ENCODE results near the gene PRIMPOL. TPM values are rescaled to one million over a fixed set of nuclear protein-coding genes. Genes with fewer than 3 reads are reported as not detected.

Gene PRIMPOL
- total and polyA plus RNA-seq, 8 donors, result 11.5 to 88.8 (median 22.3) TPM

DNA sequence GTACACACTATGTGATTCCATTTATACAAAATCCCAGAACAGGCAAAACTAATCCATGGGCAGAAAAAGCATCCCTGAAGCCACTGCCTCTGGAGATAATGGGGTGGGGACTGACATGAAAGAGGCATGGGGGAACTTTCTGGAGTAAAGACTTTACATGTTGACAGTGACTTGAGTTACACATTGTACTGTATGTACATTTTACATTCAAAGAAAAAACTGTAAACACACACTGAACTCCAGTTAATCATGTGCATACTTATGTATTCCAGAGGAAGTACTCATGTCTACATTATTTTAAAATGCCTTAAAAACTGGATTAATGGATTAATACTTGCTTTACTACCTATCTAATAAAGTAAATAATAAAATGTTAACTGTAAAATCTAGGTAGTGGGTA is 62.8 kb downstream of the PRIMPOL start:
- peaks cover 0 to 3% (median 0%) of the 10 kb centered on the region in 4 donors for H3K36me3 ChIP-seq
- intact Hi-C loops (cut with DNase I; ENCODE audit: low total_unique reads), result no loop called here
- H3K4me3 ChIP-seq, result no peak overlapping the region
- H3K4me1 ChIP-seq, result no peaks in the 10 kb centered on the region
- TF ChIP-seq POLR2A (IDR thresholded peaks at IDR 0.05) (no peak), POLR2AphosphoS5 (IDR thresholded peaks at IDR 0.05) (no peak), EP300 (IDR thresholded peaks at IDR 0.05) (no peak)
- TF ChIP-seq, protein P1, sequence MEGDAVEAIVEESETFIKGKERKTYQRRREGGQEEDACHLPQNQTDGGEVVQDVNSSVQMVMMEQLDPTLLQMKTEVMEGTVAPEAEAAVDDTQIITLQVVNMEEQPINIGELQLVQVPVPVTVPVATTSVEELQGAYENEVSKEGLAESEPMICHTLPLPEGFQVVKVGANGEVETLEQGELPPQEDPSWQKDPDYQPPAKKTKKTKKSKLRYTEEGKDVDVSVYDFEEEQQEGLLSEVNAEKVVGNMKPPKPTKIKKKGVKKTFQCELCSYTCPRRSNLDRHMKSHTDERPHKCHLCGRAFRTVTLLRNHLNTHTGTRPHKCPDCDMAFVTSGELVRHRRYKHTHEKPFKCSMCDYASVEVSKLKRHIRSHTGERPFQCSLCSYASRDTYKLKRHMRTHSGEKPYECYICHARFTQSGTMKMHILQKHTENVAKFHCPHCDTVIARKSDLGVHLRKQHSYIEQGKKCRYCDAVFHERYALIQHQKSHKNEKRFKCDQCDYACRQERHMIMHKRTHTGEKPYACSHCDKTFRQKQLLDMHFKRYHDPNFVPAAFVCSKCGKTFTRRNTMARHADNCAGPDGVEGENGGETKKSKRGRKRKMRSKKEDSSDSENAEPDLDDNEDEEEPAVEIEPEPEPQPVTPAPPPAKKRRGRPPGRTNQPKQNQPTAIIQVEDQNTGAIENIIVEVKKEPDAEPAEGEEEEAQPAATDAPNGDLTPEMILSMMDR (IDR thresholded peaks at IDR 0.05), result no peak
- DNase-seq, result no peak
- no peak overlapping the region for H3K27ac ChIP-seq
- H3K9me3 ChIP-seq, result no peaks in the 10 kb centered on the region
- H3K27me3 ChIP-seq, result no peaks in the 10 kb centered on the region

DNA sequence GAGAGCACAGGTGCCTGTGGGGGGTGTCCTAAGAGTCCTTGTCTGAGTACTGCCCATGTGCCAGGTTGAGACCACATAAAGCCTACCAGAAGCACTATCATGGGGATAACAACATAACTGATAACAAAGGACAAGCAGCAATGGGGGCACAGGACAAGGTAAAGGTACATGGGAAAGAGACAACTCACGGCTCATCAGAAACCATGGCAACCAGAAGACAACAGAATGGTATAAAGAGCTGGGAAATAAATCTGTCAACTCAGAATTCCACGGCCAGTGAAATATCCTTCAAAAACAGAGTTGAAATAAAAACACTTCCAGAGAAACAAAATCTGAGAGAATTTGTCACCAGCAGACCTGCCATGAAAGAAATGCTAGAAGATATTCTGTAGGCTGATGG is 64.3 kb downstream of the PRIMPOL start:
- TF ChIP-seq POLR2A (IDR thresholded peaks at IDR 0.05) (no peak), POLR2AphosphoS5 (IDR thresholded peaks at IDR 0.05) (no peak), EP300 (IDR thresholded peaks at IDR 0.05) (no peak)
- TF ChIP-seq, protein P1 (IDR thresholded peaks at IDR 0.05), result no peak
- Histone ChIP-seq H3K36me3 (peaks cover 0 to 3% (median 0%) of the 10 kb centered on the region in 4 donors), H3K27ac (no peak overlapping the region), H3K27me3 (no peaks in the 10 kb centered on the region), H3K9me3 (no peaks in the 10 kb centered on the region), H3K4me3 (no peak overlapping the region), H3K4me1 (no peaks in the 10 kb centered on the region)
- intact Hi-C loops (cut with DNase I; ENCODE audit: low total_unique reads), result no loop called here
- no peak for DNase-seq
- 50 to 98% (median 90%) methylated on average over 2 of the region's 2 CpGs for WGBS, 5 donors

DNA sequence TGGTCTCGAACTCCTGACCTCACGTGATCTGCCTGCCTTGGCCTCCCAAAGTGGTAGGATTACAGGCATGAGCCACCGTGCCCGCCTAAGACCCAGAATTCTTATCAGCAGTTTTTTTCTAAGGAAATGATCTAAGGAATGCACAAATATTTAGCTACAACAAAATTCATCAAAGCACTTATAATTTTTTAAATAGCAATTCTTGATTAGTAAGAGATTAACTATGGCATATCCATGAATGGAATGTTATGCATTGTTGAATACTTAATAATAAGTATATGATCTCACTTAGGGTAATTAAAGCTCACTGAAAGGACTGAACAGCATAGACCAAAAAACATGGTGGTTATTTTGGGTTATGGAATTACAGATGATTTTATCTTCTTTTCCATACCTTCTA is 66.0 kb downstream of the PRIMPOL start:
- no peak for TF ChIP-seq POLR2A (IDR thresholded peaks at IDR 0.05)
- TF ChIP-seq POLR2AphosphoS5 (IDR thresholded peaks at IDR 0.05), result no peak
- TF ChIP-seq, protein P1 (IDR thresholded peaks at IDR 0.05), result no peak
- no peak for TF ChIP-seq EP300 (IDR thresholded peaks at IDR 0.05)
- Histone ChIP-seq H3K9me3 (no peaks in the 10 kb centered on the region), H3K27ac (no peak overlapping the region), H3K4me3 (no peak overlapping the region), H3K4me1 (no peaks in the 10 kb centered on the region), H3K27me3 (no peaks in the 10 kb centered on the region), H3K36me3 (no peaks in the 10 kb centered on the region)
- 58 to 86% (median 77%) methylated on average over 3 to 4 of the region's 4 CpGs for WGBS, 5 donors
- intact Hi-C loops (cut with DNase I; ENCODE audit: low total_unique reads), result no loop called here
- no peak for DNase-seq

DNA sequence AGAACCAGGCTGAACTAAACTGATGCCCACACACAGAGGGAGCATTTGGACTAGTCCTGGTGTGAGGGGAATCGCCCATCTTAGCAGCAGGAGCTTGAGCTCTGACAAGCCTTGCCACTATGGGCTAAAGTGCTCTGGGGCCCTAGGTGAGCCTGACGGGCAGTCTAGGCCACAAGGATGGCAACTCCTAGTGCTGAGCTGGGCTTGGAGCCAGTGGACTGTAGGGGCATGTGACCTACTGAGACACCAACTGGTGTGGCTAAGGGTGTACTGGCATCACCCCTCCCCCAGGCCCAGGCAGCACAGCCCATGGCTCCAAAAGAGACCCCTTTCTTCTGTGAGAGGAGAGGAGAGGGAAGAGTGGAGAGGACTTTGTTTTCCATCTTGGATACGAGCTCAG is 69.9 kb downstream of the PRIMPOL start:
- H3K4me3 ChIP-seq, result no peak overlapping the region
- no peak overlapping the region for H3K27ac ChIP-seq
- peaks cover 0 to 3% (median 0%) of the 10 kb centered on the region in 4 donors for H3K9me3 ChIP-seq
- H3K4me1 ChIP-seq, result no peaks in the 10 kb centered on the region
- TF ChIP-seq EP300 (IDR thresholded peaks at IDR 0.05), result no peak
- no peak for TF ChIP-seq POLR2A (IDR thresholded peaks at IDR 0.05)
- intact Hi-C loops (cut with DNase I; ENCODE audit: low total_unique reads), result no loop called here
- no peak for DNase-seq
- 84 to 97% (median 91%) methylated on average over 3 of the region's 3 CpGs for WGBS, 5 donors
- no peaks in the 10 kb centered on the region for H3K36me3 ChIP-seq
- H3K27me3 ChIP-seq, result no peaks in the 10 kb centered on the region

DNA sequence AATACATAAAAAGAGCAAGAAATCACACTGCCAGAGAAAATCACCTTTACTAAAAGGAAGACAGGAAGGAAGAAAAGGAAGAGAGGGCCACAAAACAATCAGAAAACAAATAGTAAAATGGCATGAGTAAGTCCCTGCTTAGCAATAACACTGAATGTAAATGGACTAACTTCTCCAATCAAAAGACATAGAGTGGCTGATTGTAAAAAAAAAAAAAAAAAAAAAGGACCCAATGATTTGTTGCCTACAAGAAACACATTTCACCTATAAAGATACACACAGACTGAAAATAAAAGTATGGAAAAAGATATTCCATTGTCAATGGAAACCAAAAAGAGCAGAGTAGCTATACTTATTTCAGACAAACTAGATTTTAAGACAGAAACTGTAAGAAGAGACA is 71.7 kb downstream of the PRIMPOL start:
- intact Hi-C loops (cut with DNase I; ENCODE audit: low total_unique reads), result no loop called here
- Histone ChIP-seq H3K36me3 (no peaks in the 10 kb centered on the region), H3K4me1 (no peaks in the 10 kb centered on the region), H3K4me3 (no peak overlapping the region), H3K27me3 (no peaks in the 10 kb centered on the region), H3K27ac (no peak overlapping the region), H3K9me3 (peaks cover 0 to 3% (median 0%) of the 10 kb centered on the region in 4 donors)
- DNase-seq, result no peak
- TF ChIP-seq POLR2AphosphoS5 (IDR thresholded peaks at IDR 0.05) (no peak), POLR2A (IDR thresholded peaks at IDR 0.05) (no peak), EP300 (IDR thresholded peaks at IDR 0.05) (no peak)
- TF ChIP-seq, protein P1 (IDR thresholded peaks at IDR 0.05), result no peak

Measured in stomach (tissue), 9 donors.